A673 (cell line): ENCODE data around the gene PLA2G5.
"Not testable (repeated sequence)": the region's sequence is repeated elsewhere in the genome, so short reads cannot be mapped to it uniquely, and the experiment has no call there.

Experiments used
- CTCF ChIP-seq: fragments of 300-800, 200-600 bp; sonication (generic); conservative IDR thresholded peaks from 2 replicates; pipeline ENCODE4 v1.5.1; 2017; ENCODE audit warnings: low read depth, mild to moderate bottlenecking, antibody characterized with exemption, low read length, moderate library complexity, mixed read lengths
- EZH2 ChIP-seq: fragments of 200-600 bp; sonication (generic); IDR thresholded peaks from 2 replicates; pipeline ENCODE4 v1.6.1; 2017; ENCODE audit warnings: borderline replicate concordance, low read depth, mild to moderate bottlenecking, mixed read lengths, antibody characterized with exemption, low read length; ENCODE audit not compliant: poor library complexity, severe bottlenecking

- TF ChIP-seq CTCF, EZH2: not testable (repeated sequence)
Observed at GRCh38 chr1:20060791-20061190, 9.2 kb upstream of the PLA2G5 start.
